ENCODE measurements around the gene SPATA31D4. TPM values are rescaled to one million over a fixed set of nuclear protein-coding genes. Genes with fewer than 3 reads are reported as not detected.

SPATA31D4 gene
- polyA plus RNA-seq, 1 donor (not counting 4 experiments of a cell fraction or from before 2014, with no cell fraction given) = not detected

GRCh38 chr9:81892440-81892839 is 35.8 kb upstream of the SPATA31D4 start:
- H3K4me1 ChIP-seq (ENCODE audit: control insufficient read depth, extremely low read depth, insufficient read depth, low read length) = no peaks in the 10 kb centered on the region
- TF ChIP-seq EZH2 (IDR thresholded peaks at IDR 0.05; ENCODE audit: low read length) (no peak), CTCF (optimal IDR thresholded peaks at IDR 0.05 in 1 of 3, IDR thresholded peaks at IDR 0.05 in 1 of 3, conservative IDR thresholded peaks at IDR 0.05 in 1 of 3; ENCODE audit: extremely low read depth in 1 of 3, insufficient read depth in 2 of 3, low read length in 3 of 3) (no peak)
- no peak for DNase-seq (ENCODE audit: low read depth, low spot score)
- no peaks in the 10 kb centered on the region for H3K9me3 ChIP-seq (ENCODE audit: control insufficient read depth, low read depth, low read length)
- no peak for FAIRE-seq
- H4K20me1 ChIP-seq (ENCODE audit: control insufficient read depth, extremely low read depth, insufficient read depth, low read length) = no peaks in the 10 kb centered on the region
- dilution Hi-C loops (cut with MboI; ENCODE audit: extremely low pct_ligation_motif_present, low sequenced_read_pairs) = no loop called here
- no peaks in the 10 kb centered on the region for H3K9me1 ChIP-seq (ENCODE audit: control insufficient read depth, extremely low read depth, insufficient read depth, low read length)
- H3K9ac ChIP-seq (ENCODE audit: control insufficient read depth, extremely low read depth, insufficient read depth, low read length) = no peak overlapping the region
- no peak overlapping the region for H2AFZ ChIP-seq (ENCODE audit: control insufficient read depth, low read length)
- H3K79me2 ChIP-seq (ENCODE audit: control insufficient read depth, insufficient read depth, low read length) = no peaks in the 10 kb centered on the region
- no peak overlapping the region for H3K27ac ChIP-seq (ENCODE audit: control insufficient read depth, insufficient read depth, low read length)
- H3K4me2 ChIP-seq (ENCODE audit: control insufficient read depth, extremely low read depth, insufficient read depth, low read depth, low read length) = no peak overlapping the region
- no peaks in the 10 kb centered on the region for H3K27me3 ChIP-seq (ENCODE audit: control insufficient read depth, extremely low read depth, insufficient read depth, low read length)
- H3K36me3 ChIP-seq (ENCODE audit: control insufficient read depth in 2 of 2, extremely low read depth in 1 of 2, insufficient read depth in 2 of 2, low read length in 2 of 2) = no peaks in the 10 kb centered on the region
- no peak overlapping the region for H3K4me3 ChIP-seq (ENCODE audit: control insufficient read depth in 2 of 3, extremely low read depth in 1 of 3, insufficient read depth in 2 of 3, low read depth in 1 of 3, low read length in 3 of 3)

GRCh38 chr9:81893929-81894328 is 34.3 kb upstream of the SPATA31D4 start:
- FAIRE-seq = no peak

More at GRCh38 chr9:81893929-81894328, 34.3 kb upstream of the SPATA31D4 start:
- dilution Hi-C loops (cut with MboI; ENCODE audit: extremely low pct_ligation_motif_present, low sequenced_read_pairs) = no loop called here
- no peak overlapping the region for H3K4me2 ChIP-seq (ENCODE audit: control insufficient read depth, extremely low read depth, insufficient read depth, low read depth, low read length)
- no peaks in the 10 kb centered on the region for H3K9me3 ChIP-seq (ENCODE audit: control insufficient read depth, low read depth, low read length)
- H3K9ac ChIP-seq (ENCODE audit: control insufficient read depth, extremely low read depth, insufficient read depth, low read length) = no peak overlapping the region
- H3K4me3 ChIP-seq (ENCODE audit: control insufficient read depth in 2 of 3, extremely low read depth in 1 of 3, insufficient read depth in 2 of 3, low read depth in 1 of 3, low read length in 3 of 3) = no peak overlapping the region
- DNase-seq (ENCODE audit: low read depth, low spot score) = no peak
- no peaks in the 10 kb centered on the region for H3K36me3 ChIP-seq (ENCODE audit: control insufficient read depth in 2 of 2, extremely low read depth in 1 of 2, insufficient read depth in 2 of 2, low read length in 2 of 2)
- TF ChIP-seq EZH2 (IDR thresholded peaks at IDR 0.05; ENCODE audit: low read length) (no peak), CTCF (optimal IDR thresholded peaks at IDR 0.05 in 1 of 3, IDR thresholded peaks at IDR 0.05 in 1 of 3, conservative IDR thresholded peaks at IDR 0.05 in 1 of 3; ENCODE audit: extremely low read depth in 1 of 3, insufficient read depth in 2 of 3, low read length in 3 of 3) (no peak)
- H3K9me1 ChIP-seq (ENCODE audit: control insufficient read depth, extremely low read depth, insufficient read depth, low read length) = no peaks in the 10 kb centered on the region
- H4K20me1 ChIP-seq (ENCODE audit: control insufficient read depth, extremely low read depth, insufficient read depth, low read length) = no peaks in the 10 kb centered on the region
- no peaks in the 10 kb centered on the region for H3K79me2 ChIP-seq (ENCODE audit: control insufficient read depth, insufficient read depth, low read length)
- no peak overlapping the region for H2AFZ ChIP-seq (ENCODE audit: control insufficient read depth, low read length)
- H3K4me1 ChIP-seq (ENCODE audit: control insufficient read depth, extremely low read depth, insufficient read depth, low read length) = no peaks in the 10 kb centered on the region
- H3K27me3 ChIP-seq (ENCODE audit: control insufficient read depth, extremely low read depth, insufficient read depth, low read length) = no peaks in the 10 kb centered on the region
- H3K27ac ChIP-seq (ENCODE audit: control insufficient read depth, insufficient read depth, low read length) = no peak overlapping the region

All from keratinocyte (primary cell).